Mesenteric fat pad (tissue), 1 donor: ENCODE measurements around the gene TXNRD1. TPM values are rescaled to one million over a fixed set of nuclear protein-coding genes. Genes with fewer than 3 reads are reported as not detected.
"Not testable (repeated sequence)": the region's sequence is repeated elsewhere in the genome, so short reads cannot be mapped to it uniquely, and the experiment has no call there.

Source experiments
- DNase-seq: peaks from one replicate; pipeline ENCODE4 v3.0.0-alpha.2; 2020; ENCODE audit warnings: low spot score
- total RNA-seq: library from RNA; stranded (reverse); fragmentation: NEBNext Ultra II Directional; extraction: Animal tissue kit (Norgen Biotek cat#: 25700); gene quantifications from one replicate; pipeline ENCODE4 v1.2.1, GENCODE V29; 2021
- donor health status: DM: yes; HTN: yes; CAD: no.

Gene TXNRD1
- total RNA-seq, 1 donor from 2014 or later = 166 TPM

GRCh38 chr12:104276273-104277131 is 60.9 kb downstream of the TXNRD1 start:
- no peak for DNase-seq

GRCh38 chr12:104279164-104279563 is 63.6 kb downstream of the TXNRD1 start:
- no peak for DNase-seq

DNA sequence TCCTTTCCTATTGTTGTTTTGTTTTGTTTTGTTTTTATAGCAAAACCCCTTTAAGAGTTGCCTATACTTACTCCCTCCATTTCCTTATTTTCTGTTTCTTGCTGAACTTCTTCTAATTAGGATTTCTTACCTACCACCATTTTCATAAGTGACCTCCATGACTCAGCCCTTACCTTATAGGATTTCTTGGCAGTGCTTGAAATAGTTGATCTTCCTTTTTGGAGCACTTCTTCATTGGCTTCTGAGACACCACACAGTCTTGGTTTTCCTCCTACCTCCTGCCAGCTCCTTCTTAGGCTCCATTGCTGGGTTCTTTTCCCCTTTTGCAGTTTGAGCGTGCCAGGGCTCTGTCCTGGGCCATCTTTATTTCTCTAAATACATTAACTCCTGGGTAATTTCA is 64.5 kb downstream of the TXNRD1 start:
- no peak for DNase-seq

- DNase-seq = no peak
These were observed 65.3 kb downstream of the TXNRD1 start for GRCh38 chr12:104280717-104281458.

DNA sequence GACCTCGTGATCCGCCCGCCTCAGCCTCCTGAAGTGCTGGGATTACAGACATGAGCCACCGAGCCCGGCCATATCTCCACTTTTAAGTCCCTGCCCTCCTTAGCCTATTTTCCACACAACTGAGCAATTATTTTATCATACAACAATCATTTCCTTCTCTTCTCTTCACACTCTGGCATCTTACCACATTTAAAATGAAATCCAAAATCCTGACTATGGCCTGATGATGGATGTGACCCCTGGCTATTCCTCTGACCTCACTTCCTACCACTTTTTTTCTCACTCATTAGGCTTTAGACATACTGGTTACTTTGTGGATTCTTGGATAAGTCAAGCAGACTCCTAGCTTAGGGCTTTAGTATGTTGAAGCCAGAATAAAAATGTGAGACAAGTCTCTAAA is 66.1 kb downstream of the TXNRD1 start:
- DNase-seq = no peak

DNA sequence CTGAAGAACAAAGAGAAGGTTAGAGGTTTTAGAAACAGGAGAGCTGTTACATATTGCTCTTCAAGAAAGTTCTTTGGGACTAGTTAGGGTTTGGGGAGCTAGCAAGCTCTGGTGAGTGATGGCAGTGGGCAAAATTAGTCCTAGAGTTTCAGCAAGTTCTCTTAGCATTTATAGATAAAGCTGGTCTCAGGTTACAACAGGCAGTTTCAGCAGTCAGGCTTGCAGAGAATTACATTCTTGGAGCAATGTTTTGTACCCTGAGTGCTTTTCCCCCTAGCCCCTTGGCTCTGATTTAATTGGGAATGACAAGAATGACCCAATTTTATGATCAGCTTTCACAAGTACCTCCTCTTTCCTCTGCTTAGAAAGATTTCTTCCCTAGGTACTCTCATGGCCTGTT is 66.5 kb downstream of the TXNRD1 start:
- DNase-seq = no peak

- no peak for DNase-seq
These were observed 70.3 kb downstream of the TXNRD1 start for GRCh38 chr12:104285740-104286515.

GRCh38 chr12:104286516-104287482 is 71.2 kb downstream of the TXNRD1 start:
- DNase-seq = peak; percentile 97

- peak; percentile 92 for DNase-seq
These were observed 73.2 kb downstream of the TXNRD1 start for GRCh38 chr12:104288635-104289274.

- DNase-seq = no peak
These were observed 74.7 kb downstream of the TXNRD1 start for GRCh38 chr12:104290320-104290719.

DNA sequence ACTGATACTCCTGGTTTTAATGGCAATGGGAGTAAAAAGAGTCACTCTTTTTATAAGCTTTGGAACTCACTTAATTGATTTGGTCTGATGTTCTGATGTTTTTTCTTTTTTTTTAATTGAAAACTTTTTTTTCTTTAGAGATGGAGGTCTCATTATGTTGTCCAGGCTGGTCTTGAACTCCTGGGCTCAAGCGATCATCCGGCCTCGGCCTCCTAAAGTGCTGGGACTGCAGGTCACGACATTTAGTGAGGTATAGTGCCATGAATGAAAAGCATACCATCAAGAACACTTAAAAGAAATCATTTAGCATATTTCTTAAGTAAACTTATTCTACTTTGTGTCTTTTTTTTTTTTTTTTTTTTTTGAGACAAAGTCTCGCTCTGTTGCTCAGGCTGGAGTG is 75.3 kb downstream of the TXNRD1 start:
- no peak for DNase-seq

DNA sequence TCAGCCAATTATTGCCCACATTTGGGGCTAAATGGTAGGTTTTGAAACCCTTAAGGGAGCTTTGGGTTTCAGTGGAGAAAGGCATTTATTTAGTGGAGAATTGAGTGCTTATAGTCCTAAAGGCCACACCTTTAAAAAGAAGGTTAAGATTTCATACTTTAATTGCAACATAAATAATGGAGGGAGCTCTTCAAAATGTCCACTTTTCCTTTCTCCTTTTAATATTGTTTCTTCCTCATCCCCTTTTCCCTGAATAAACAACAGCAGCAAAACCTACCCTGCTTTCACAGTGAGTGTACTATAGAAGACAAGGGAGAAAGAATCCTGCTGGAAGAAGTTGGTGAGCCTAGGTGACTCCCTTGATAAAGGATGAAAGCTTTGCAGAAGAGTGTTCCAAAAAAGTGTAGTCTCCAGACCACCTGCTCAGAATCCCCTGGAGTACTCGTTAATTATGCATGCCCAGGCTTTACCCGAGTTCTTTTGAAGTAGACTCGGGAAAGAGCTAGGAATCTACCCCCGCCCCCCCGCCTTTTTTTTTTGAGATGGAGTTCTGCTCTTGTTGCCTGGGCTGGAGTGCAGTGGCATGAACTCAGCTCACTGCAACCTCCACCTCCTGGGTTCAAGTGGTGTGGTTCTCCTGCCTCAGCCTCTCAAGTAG is 76.4 kb downstream of the TXNRD1 start:
- DNase-seq = no peak

DNA sequence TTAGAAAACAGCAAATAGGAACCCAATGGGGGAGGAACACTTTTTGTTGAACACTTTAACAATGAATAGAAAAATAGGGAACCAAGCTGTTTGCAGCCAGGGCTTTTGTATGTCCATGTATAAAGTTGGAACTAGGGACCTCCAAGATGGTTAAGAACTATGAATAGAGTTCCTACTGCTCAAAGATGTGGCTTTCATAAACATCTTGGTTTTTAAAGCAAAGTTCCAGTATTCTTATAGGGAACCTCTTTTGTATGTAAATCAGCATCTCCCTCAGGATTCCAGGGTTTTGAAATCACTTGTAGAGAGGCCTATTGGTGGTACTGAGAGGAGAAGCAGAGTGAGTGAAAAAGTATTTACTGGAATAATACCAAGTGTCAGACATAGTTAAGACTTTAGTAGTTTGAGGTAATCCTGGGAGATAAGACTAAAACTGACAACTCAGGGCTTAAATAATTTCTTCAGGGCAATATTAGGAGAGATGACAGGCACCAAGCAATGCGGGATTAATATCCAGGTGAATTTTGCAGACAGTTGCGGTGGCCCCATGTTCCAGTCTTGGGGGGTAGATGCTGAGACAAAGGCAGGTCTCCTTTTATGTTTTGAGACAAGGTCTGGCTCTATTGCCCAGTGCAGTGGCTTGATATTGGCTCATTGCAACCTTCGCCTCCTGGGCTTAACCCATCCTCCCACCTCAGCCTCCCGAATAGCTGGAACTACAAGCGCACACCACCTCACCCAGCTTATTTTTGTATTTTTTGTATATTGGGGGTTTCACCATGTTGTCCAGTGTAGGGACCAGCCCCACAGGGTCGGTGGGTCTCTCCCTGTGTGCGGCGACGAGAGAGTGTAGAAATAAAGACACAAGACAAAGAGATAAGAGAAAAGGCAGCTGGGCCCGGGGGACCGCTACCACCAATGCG is 77.6 kb downstream of the TXNRD1 start:
- no peak for DNase-seq

GRCh38 chr12:104294158-104294859 is 78.7 kb downstream of the TXNRD1 start:
- not testable (repeated sequence) for DNase-seq

DNA sequence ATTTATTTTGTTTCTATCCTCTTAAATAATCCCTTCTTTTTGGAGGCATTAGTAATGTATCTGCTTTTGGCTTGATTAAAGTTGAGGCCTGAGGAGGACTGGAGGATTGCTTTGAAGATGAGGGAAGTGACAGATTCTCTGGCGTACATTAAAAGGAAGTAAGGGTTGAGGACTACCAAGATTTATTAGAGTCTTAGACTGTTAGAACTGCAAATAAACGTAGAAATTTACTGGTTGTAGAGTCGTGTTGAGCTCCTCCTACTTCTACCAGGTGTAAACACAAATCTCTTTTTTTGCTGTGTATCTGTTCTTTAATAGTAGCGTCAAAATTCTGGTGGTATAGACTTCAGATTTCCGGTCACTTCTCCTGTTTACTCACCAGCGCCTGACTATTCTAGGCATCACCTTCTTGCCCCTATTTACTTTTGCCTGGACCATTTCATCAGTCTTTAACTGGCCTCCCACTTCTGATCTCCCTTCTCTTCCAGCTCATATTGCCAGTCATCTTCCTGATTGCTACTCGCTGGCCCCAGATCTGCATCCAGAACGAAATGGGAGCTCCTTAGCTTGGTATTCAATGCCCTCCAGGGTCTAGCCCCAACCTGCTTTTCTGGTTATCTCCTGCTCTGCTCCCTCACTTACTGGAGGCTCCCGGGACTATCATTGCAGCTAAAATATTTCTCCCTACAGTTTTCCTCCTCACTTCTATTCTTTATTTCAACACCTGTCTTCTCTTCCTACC is 79.5 kb downstream of the TXNRD1 start:
- no peak for DNase-seq

DNA sequence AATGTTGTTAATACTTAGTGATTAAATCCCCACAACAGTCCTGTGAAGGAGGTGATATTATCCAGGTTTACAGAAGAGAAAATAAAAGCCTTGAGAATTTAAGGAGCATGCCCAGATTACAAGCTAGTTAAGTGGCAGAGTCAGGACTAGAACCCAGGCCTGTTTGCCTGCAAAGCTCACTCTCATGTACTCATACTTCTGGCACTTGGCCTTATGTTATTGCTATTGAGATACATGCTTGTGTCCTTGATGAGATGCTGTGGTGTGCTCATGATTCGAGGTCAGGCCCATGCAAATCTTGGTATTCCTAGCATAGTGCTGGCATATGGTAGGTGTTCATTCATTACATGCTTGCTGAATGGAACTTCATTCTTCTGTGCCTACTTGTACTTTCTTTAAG is 80.4 kb downstream of the TXNRD1 start:
- no peak for DNase-seq

DNA sequence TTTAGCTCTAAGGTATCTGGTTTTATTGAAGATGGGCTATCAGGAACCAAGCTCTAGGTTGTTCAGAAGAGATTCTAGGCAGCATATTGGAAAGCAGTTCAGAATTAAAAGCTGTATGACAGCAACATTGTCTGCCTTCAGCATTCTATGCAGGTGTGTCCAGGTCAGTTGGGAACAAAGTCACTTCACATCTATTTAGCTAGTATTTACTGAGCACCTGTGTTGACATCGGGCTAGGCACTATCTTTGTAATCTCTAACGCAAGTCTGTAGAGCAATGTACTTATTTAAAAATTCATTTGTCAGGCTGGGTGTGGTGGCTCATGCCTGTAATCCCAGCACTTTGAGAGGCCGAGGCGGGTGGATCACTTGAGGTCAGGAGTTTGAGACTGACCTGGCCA is 81.1 kb downstream of the TXNRD1 start:
- no peak for DNase-seq
